PC-3 (cell line): ENCODE data around the gene MMP23B.

Experiments used
- CTCF ChIP-seq: fragments of 300-600 bp; sonication (generic); conservative IDR thresholded peaks from 2 replicates; pipeline ENCODE4 v1.5.1; 2017; ENCODE audit warnings: antibody characterized with exemption, low read depth, mild to moderate bottlenecking, low read length
- EZH2 ChIP-seq: fragments of 300-600 bp; sonication (generic); IDR thresholded peaks from one replicate; pipeline ENCODE4 v1.6.1; 2017; ENCODE audit warnings: antibody characterized with exemption, mild to moderate bottlenecking, low read length; ENCODE audit not compliant: unreplicated experiment
- EZH2phosphoT487 ChIP-seq: fragments of 300-600 bp; sonication (generic); IDR thresholded peaks from 2 replicates; pipeline ENCODE4 v1.6.1; 2018; ENCODE audit warnings: mild to moderate bottlenecking, antibody characterized with exemption, low read length, borderline replicate concordance

- no peak for TF ChIP-seq CTCF
- TF ChIP-seq EZH2phosphoT487, result no peak
- TF ChIP-seq EZH2, result no peak
Observed at GRCh38 chr1:1596493-1597274, 35.3 kb upstream of the MMP23B start.
